Smooth muscle cell (in vitro differentiated cells): ENCODE measurements around the gene PPDPF. TPM values are rescaled to one million over a fixed set of nuclear protein-coding genes. Genes with fewer than 3 reads are reported as not detected.

ENCODE experiments used
- DNase-seq: peaks from one replicate; lab custom pipeline; 2025; ENCODE audit not compliant: unreplicated experiment; lab: John Stamatoyannopoulos, UW
- H2AFZ ChIP-seq: fragments of 200-600 bp; sonication (generic); 2 replicates; pipeline ENCODE4 v1.6.0; 2016; ENCODE audit warnings: antibody characterized with exemption, low read depth, mild to moderate bottlenecking
- H3F3A ChIP-seq: fragments of 200-600 bp; sonication (generic); 2 replicates; pipeline ENCODE4 v1.6.0; 2017; ENCODE audit warnings: antibody characterized with exemption, low read depth
- H3K27ac ChIP-seq: fragments of 200-600 bp; sonication (generic); 2 replicates; pipeline ENCODE4 v1.5.1; 2016; ENCODE audit warnings: low read depth, mild to moderate bottlenecking
- H3K27me3 ChIP-seq: fragments of 200-600 bp; sonication (generic); 2 replicates; pipeline ENCODE4 v1.6.1; 2016; ENCODE audit warnings: low read depth, mild to moderate bottlenecking
- H3K36me3 ChIP-seq: fragments of 200-600 bp; sonication (generic); 2 replicates; pipeline ENCODE4 v1.5.1; 2016; ENCODE audit warnings: low read depth
- H3K4me1 ChIP-seq: fragments of 200-600 bp; sonication (generic); 2 replicates; pipeline ENCODE4 v1.5.1; 2016; ENCODE audit warnings: low read depth
- H3K4me2 ChIP-seq: fragments of 200-600 bp; sonication (generic); 2 replicates; pipeline ENCODE4 v1.6.0; 2016; ENCODE audit warnings: mild to moderate bottlenecking
- H3K4me3 ChIP-seq: fragments of 200-600 bp; sonication (generic); 2 replicates; pipeline ENCODE4 v1.5.1; 2016; ENCODE audit warnings: mild to moderate bottlenecking
- H3K79me2 ChIP-seq: fragments of 200-600 bp; sonication (generic); 2 replicates; pipeline ENCODE4 v1.6.0; 2016; ENCODE audit warnings: low read depth, mild to moderate bottlenecking
- H3K9ac ChIP-seq: fragments of 200-600 bp; sonication (generic); 2 replicates; pipeline ENCODE4 v1.6.0; 2016; ENCODE audit warnings: low read depth
- H3K9me3 ChIP-seq: fragments of 200-600 bp; sonication (generic); replicated peaks from 2 replicates; pipeline ENCODE4 v1.5.1; 2016; ENCODE audit warnings: low read depth
- H4K20me1 ChIP-seq: fragments of 200-600 bp; sonication (generic); 2 replicates; pipeline ENCODE4 v1.6.0; 2016; ENCODE audit warnings: low read depth
- WGBS: methylation state at CpG from one replicate; pipeline ENCODE4 v1.1.7; 2016; ENCODE audit warnings: low lambda C conversion rate; 5-methylcytosine and 5-hydroxymethylcytosine counted together
- polyA plus RNA-seq: library from polyadenylated mRNA; unstranded; fragments of >200 nt; fragmentation: Nextera tagmentation; extraction: Ambion mirVana; gene quantifications from 2 replicates; pipeline ENCODE4 v1.2.1, GENCODE V29; 2016
- total RNA-seq: library from RNA; depleted of rRNA; stranded (reverse); fragments of >200 nt; gene quantifications from 2 replicates; pipeline ENCODE4 v1.2.3, GENCODE V29; 2014
- TF ChIP-seq, protein P1 (sequence below): fragments of 200-600 bp; sonication (generic); IDR thresholded peaks from 2 replicates; pipeline ENCODE4 v1.5.1; 2017; ENCODE audit warnings: borderline replicate concordance, mild to moderate bottlenecking, antibody characterized with exemption; ENCODE audit not compliant: insufficient read depth, poor library complexity, severe bottlenecking

Gene PPDPF
- total and polyA plus RNA-seq, 2 experiments from 2014 or later, result 118 to 365 TPM

- H3F3A ChIP-seq, result no peaks in the 10 kb centered on the region
- no peaks in the 10 kb centered on the region for H3K27me3 ChIP-seq
- H3K9ac ChIP-seq, result no peak overlapping the region
- 27% methylated on average over 29 of the region's 34 CpGs for WGBS
- peak overlapping the region; percentile 84 for H3K4me2 ChIP-seq
- H3K9me3 ChIP-seq, result no peaks in the 10 kb centered on the region
- TF ChIP-seq, protein P1, sequence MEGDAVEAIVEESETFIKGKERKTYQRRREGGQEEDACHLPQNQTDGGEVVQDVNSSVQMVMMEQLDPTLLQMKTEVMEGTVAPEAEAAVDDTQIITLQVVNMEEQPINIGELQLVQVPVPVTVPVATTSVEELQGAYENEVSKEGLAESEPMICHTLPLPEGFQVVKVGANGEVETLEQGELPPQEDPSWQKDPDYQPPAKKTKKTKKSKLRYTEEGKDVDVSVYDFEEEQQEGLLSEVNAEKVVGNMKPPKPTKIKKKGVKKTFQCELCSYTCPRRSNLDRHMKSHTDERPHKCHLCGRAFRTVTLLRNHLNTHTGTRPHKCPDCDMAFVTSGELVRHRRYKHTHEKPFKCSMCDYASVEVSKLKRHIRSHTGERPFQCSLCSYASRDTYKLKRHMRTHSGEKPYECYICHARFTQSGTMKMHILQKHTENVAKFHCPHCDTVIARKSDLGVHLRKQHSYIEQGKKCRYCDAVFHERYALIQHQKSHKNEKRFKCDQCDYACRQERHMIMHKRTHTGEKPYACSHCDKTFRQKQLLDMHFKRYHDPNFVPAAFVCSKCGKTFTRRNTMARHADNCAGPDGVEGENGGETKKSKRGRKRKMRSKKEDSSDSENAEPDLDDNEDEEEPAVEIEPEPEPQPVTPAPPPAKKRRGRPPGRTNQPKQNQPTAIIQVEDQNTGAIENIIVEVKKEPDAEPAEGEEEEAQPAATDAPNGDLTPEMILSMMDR, result peak; percentile 83
- H3K27ac ChIP-seq, result no peak overlapping the region
- peak overlapping the region; percentile 33 for H2AFZ ChIP-seq
- no peaks in the 10 kb centered on the region for H3K79me2 ChIP-seq
- H3K4me1 ChIP-seq, result peaks cover 3% of the 10 kb centered on the region
- peak overlapping the region; percentile 41 for H3K4me3 ChIP-seq
- peak; percentile 88 for DNase-seq
- H3K36me3 ChIP-seq, result no peaks in the 10 kb centered on the region
- H4K20me1 ChIP-seq, result no peaks in the 10 kb centered on the region
Observed at GRCh38 chr20:63537525-63538203, 17.1 kb downstream of the PPDPF start.

- WGBS, result 54% methylated on average over 27 of the region's 27 CpGs
- Histone ChIP-seq H3K79me2 (no peaks in the 10 kb centered on the region), H3K4me1 (peaks cover 3% of the 10 kb centered on the region), H3K27ac (no peak overlapping the region), H3K36me3 (no peaks in the 10 kb centered on the region), H3K9me3 (no peaks in the 10 kb centered on the region), H4K20me1 (no peaks in the 10 kb centered on the region), H3K4me3 (peak overlapping the region; percentile 41), H3K27me3 (no peaks in the 10 kb centered on the region), H3K4me2 (peak overlapping the region; percentile 84), H3K9ac (no peak overlapping the region), H2AFZ (no peak overlapping the region), H3F3A (no peaks in the 10 kb centered on the region)
- no peak for DNase-seq
- TF ChIP-seq, protein P1, result no peak
Observed at GRCh38 chr20:63538204-63539091, 17.9 kb downstream of the PPDPF start.

DNA sequence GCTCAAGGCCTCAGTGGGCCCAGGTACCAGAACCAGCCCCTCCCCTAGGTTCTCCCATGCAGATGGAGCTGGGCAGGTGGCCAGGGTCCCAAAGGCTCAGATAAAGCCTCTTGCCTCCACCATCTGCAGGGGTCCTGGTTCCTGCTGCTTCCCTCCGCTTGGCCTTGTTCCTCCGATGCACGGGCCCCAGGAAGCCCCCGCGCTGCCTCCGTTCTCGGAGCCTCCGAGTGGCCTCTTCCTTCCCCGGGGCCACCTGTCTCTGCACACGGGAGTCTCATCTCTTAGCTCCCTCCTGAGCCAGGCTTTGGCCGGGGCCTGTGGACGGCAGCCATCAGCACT is 18.5 kb downstream of the PPDPF start:
- Histone ChIP-seq H3K9ac (no peak overlapping the region), H3K79me2 (no peaks in the 10 kb centered on the region), H3K27me3 (no peaks in the 10 kb centered on the region), H3K4me2 (no peak overlapping the region), H3K4me3 (no peak overlapping the region), H2AFZ (no peak overlapping the region), H3K9me3 (no peaks in the 10 kb centered on the region), H3K27ac (no peak overlapping the region), H3K36me3 (no peaks in the 10 kb centered on the region), H4K20me1 (no peaks in the 10 kb centered on the region), H3K4me1 (peaks cover 3% of the 10 kb centered on the region), H3F3A (no peaks in the 10 kb centered on the region)
- WGBS, result 95% methylated on average over 12 of the region's 12 CpGs
- no peak for DNase-seq
- TF ChIP-seq, protein P1, result no peak
